Testis (tissue), 2 donors: ENCODE measurements around the gene MSANTD7.

ENCODE experiments used
- POLR2A ChIP-seq: fragments of 450-650 bp; IDR thresholded peaks from one replicate; pipeline ENCODE4 v1.6.1; 2017; ENCODE audit warnings: antibody characterized with exemption, mild to moderate bottlenecking, moderate library complexity
- TF ChIP-seq, protein P1 (sequence below), 3 experiments: fragments of 450-650 bp in 2 of 3; fragments of 200-600 bp in 1 of 3; sonication (generic) in 1 of 3; IDR thresholded peaks; one replicate each; pipeline ENCODE4 v1.5.1; 2016 to 2019; ENCODE audit warnings: antibody characterized with exemption in 3 of 3, mild to moderate bottlenecking in 2 of 3, moderate library complexity in 1 of 3

DNA sequence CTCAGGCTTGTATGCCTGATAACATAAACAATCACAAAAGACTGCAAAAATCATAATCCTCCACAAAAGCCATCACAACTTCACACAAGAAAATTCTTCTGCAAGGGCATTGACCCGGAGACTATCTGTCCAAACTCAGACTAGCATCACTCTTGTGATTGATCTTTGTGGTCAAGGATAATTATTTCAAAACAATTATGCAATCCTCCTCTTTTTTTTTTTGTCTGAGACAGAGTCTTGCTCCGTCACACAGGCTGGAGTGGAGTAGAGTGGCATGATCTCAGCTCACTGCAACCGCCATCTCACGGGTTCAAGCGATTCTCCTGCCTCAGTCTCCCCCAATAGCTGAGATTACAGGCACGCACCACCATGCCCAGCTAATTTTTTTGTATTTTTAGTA, 22.4 kb upstream of the MSANTD7 start:
- TF ChIP-seq, protein P1, sequence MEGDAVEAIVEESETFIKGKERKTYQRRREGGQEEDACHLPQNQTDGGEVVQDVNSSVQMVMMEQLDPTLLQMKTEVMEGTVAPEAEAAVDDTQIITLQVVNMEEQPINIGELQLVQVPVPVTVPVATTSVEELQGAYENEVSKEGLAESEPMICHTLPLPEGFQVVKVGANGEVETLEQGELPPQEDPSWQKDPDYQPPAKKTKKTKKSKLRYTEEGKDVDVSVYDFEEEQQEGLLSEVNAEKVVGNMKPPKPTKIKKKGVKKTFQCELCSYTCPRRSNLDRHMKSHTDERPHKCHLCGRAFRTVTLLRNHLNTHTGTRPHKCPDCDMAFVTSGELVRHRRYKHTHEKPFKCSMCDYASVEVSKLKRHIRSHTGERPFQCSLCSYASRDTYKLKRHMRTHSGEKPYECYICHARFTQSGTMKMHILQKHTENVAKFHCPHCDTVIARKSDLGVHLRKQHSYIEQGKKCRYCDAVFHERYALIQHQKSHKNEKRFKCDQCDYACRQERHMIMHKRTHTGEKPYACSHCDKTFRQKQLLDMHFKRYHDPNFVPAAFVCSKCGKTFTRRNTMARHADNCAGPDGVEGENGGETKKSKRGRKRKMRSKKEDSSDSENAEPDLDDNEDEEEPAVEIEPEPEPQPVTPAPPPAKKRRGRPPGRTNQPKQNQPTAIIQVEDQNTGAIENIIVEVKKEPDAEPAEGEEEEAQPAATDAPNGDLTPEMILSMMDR (IDR thresholded peaks at IDR 0.05) = no peak
- TF ChIP-seq POLR2A = no peak
